GM18511 (cell line): Measurements from ENCODE around the gene DEPDC1.
"Not testable (repeated sequence)": the region's sequence is repeated elsewhere in the genome, so short reads cannot be mapped to it uniquely, and the experiment has no call there.

Experiments used
- ATAC-seq: cut with Tn5 transposase; IDR thresholded peaks from one replicate; pipeline ENCODE4 v1.9.1; 2021; ENCODE audit warnings: mild to moderate bottlenecking, moderate library complexity; ENCODE audit not compliant: unreplicated experiment

Gene DEPDC1, protein sequence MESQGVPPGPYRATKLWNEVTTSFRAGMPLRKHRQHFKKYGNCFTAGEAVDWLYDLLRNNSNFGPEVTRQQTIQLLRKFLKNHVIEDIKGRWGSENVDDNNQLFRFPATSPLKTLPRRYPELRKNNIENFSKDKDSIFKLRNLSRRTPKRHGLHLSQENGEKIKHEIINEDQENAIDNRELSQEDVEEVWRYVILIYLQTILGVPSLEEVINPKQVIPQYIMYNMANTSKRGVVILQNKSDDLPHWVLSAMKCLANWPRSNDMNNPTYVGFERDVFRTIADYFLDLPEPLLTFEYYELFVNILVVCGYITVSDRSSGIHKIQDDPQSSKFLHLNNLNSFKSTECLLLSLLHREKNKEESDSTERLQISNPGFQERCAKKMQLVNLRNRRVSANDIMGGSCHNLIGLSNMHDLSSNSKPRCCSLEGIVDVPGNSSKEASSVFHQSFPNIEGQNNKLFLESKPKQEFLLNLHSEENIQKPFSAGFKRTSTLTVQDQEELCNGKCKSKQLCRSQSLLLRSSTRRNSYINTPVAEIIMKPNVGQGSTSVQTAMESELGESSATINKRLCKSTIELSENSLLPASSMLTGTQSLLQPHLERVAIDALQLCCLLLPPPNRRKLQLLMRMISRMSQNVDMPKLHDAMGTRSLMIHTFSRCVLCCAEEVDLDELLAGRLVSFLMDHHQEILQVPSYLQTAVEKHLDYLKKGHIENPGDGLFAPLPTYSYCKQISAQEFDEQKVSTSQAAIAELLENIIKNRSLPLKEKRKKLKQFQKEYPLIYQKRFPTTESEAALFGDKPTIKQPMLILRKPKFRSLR

GRCh38 chr1:68496680-68497357 lies at the start of gene DEPDC1:
DEPDC1 (minus strand) TSS chr1:68497082; CDS start chr1:68496999, 83 bp downstream.
- ATAC-seq = peak; percentile 93

- ATAC-seq = no peak
Observed at GRCh38 chr1:68544651-68545050, 47.8 kb upstream of the DEPDC1 start.

DNA sequence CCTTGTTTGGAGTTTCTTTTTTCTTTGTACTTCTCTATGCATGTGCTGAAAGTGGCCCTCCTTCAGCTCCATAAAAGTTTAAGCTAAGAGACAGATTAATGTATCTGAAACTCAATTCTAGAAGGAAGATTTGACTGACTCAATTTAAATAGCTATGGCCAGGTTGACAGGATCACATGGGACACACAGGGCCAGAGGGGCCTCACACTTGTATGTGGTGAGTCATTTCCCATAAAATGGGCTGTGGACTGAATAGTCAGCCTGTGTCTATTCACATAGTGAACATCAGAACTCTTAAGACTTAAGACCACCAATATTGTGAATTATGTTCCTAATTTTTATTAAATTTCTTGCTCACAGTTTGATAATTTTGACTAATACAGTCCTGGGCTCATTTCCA lies 45.7 kb upstream of the DEPDC1 start:
- ATAC-seq = no peak

GRCh38 chr1:68538941-68539340 lies 42.1 kb upstream of the DEPDC1 start:
- ATAC-seq = no peak

DNA sequence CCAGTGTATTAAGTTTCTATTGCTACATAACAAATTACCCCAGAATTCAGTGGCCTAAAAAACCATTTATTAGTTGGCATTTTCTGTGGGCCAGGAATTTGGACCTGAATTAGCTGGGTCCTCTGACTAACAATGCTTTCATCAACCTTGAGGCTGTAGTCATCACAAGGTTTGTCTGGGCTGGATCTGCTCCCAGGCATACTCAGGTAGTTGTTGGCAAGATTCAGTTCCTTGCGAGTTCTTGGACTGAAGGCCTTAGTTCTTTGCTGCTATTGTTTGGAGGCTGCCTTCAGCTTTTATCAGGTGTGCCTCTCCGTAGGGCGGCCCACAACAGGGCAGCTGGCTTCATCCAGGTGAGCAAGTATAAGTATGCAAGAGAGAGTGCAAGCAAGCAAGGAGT lies 31.4 kb upstream of the DEPDC1 start:
- no peak for ATAC-seq

DNA sequence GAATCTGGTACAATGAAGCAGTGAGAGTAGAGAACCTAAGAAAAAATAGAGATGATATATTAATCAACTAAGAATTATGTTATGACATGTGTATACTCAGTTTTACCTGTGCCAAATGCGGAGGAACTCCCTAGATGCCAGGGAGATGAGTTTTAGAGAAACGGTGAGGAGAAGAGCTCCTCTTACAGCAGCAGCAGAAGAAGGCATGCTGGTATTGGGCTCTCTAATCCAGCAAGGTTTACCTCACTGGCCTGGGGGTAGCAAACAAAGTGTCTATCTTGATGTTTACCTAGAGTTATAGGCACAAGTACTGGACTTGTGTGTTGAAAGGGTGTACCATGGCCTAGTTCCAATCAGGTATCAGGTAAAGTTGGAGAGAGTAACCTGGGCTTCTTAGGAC lies 28.9 kb upstream of the DEPDC1 start:
- no peak for ATAC-seq

- no peak for ATAC-seq
Observed at GRCh38 chr1:68521286-68521685, 24.4 kb upstream of the DEPDC1 start.

GRCh38 chr1:68516066-68516465 lies 19.2 kb upstream of the DEPDC1 start:
- no peak for ATAC-seq

- no peak for ATAC-seq
Observed at GRCh38 chr1:68511254-68511653, 14.4 kb upstream of the DEPDC1 start.

- ATAC-seq = no peak
Observed at GRCh38 chr1:68506386-68506785, 9.5 kb upstream of the DEPDC1 start.

DNA sequence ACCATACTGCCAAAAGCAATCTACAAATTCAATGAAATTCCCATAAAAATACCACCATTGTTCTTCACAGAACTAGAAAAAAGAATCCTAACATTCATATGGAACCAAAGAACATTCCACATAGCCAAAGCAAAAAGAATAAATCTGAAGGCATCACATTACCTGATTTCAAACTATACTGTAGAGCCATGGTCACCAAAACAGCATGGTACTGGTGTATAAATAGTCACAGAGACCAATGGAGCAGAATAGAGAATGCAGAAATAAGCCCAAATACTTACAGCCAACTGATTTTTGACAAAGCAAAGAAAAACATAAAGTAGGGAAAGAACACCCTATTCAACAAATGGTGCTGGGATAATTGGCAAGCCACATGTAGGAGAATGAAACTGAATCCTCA lies 6.2 kb upstream of the DEPDC1 start:
- no peak for ATAC-seq

GRCh38 chr1:68497358-68497698 lies 446 bp upstream of the DEPDC1 start:
- ATAC-seq = peak; percentile 34

- peak; percentile 23 for ATAC-seq
Observed at GRCh38 chr1:68495968-68496679, 758 bp downstream of the DEPDC1 start.

GRCh38 chr1:68495532-68495931 lies 1.4 kb downstream of the DEPDC1 start:
- ATAC-seq = no peak

DNA sequence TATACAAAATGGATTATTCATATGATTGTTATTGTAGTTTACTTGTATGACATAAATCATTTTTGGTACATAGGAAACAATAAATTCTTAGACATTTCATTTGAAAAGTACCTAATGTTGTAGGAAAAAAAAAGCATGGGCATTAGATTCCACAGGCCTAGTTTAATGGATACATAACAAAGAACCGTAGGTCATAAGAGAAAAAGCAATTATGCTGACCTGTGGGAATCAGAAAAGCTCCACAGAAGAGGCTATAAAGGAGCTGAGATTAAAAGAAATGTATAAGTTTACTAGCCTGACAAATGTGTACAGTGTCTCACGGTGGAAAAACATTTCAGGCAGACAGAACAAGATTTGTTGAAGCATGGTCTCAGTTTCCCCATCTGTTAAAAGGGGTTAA lies 3.7 kb downstream of the DEPDC1 start:
- ATAC-seq = no peak

GRCh38 chr1:68492255-68492654 lies 4.6 kb downstream of the DEPDC1 start:
- ATAC-seq = not testable (repeated sequence)

GRCh38 chr1:68490046-68490651 lies 6.7 kb downstream of the DEPDC1 start:
- no peak for ATAC-seq

- no peak for ATAC-seq
Observed at GRCh38 chr1:68485431-68486022, 11.4 kb downstream of the DEPDC1 start.

DNA sequence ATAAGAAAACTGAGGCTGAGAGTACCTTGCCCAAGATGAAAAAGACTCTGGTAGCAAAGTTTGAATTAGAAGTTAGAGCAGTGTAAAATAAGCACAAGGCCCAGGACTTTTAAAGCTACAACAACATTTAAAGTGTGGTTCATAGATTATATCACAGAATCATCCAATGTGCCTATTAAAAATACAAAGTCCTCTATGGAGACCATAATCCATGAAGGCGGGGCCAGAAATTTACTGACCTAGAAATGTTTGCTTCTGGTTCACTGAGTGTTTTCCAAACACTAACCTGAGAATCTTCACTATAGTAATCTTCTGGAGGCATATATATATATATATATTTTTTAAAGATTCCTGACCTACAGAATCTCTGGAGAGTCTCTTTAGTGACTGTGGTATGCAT lies 12.3 kb downstream of the DEPDC1 start:
- no peak for ATAC-seq

DNA sequence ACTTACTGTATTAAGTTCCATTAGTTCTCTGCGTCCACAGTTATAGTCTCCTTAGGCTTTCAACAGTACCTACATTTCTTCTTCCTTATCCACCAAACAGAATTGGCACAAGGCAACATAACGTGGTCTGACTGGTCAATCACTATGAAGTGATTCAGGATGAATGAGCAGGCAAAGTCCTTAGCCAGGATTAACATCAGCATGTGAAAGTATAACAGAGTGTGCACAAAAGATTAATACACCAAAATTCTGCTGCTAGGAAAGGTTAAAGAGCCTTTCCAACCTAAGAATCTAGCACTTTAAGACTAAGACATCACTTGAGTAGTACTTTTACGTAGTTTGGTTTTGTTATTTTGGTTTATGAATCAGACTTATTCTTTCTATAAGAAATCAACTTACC lies 15.8 kb downstream of the DEPDC1 start:
- ATAC-seq = no peak
